Heart left ventricle (tissue), 13 donors: ENCODE measurements around the gene LEMD1.

Source experiments
- POLR2A ChIP-seq, 2 donors: fragments of 450-650 bp; IDR thresholded peaks; one replicate each; pipeline ENCODE4 v1.6.1; 2017; ENCODE audit warnings: antibody characterized with exemption in 2 of 2, mild to moderate bottlenecking in 2 of 2, moderate library complexity in 2 of 2
- TF ChIP-seq, protein P1 (sequence below), 12 donors: fragments of 200-600 bp; sonication (generic) in 4 of 12; IDR thresholded peaks; one replicate each; pipeline versions ENCODE4 v1.5.0 to v1.8.0; 2018 to 2022; ENCODE audit warnings: antibody characterized with exemption in 12 of 12, mild to moderate bottlenecking in 5 of 12
- donor health status: ischemic (EF 13 %, LVEDD 7.1; RV severe dilation, severe dysfunction).
- donor health status: DM: no; HTN: yes; CAD: no.
- donor health status: DM: no; HTN: no; CAD: no.
- donor health status: ischemic (EF 25% LVEDD 6.9; RV normal size, moderate dysfunction).
- donor health status: ischemic (EF 25% LVEDD 5.7; RV mildly dilated, moderate dysfunction).
- donor health status: ischemic (EF 35%, LVEDD 5.7; RV mildly dilated, moderate dysfunction).
- donor health status: nonischemic (EF 11% LVEDD 7.7; RV severe dilation, severe dysfunction).
- donor health status: DM: yes; HTN: yes; CAD: no.
- donor health status: PGD.
- donor health status: ischemic (EF 29% LVEDD 5.4; RV normal size, mild dysfunction).
- donor health status: nonischemic (EF 23%, LVEDD 6.1; RV moderate dilation, normal function).

- no peak for TF ChIP-seq POLR2A (IDR thresholded peaks at IDR 0.05)
- TF ChIP-seq, protein P1, sequence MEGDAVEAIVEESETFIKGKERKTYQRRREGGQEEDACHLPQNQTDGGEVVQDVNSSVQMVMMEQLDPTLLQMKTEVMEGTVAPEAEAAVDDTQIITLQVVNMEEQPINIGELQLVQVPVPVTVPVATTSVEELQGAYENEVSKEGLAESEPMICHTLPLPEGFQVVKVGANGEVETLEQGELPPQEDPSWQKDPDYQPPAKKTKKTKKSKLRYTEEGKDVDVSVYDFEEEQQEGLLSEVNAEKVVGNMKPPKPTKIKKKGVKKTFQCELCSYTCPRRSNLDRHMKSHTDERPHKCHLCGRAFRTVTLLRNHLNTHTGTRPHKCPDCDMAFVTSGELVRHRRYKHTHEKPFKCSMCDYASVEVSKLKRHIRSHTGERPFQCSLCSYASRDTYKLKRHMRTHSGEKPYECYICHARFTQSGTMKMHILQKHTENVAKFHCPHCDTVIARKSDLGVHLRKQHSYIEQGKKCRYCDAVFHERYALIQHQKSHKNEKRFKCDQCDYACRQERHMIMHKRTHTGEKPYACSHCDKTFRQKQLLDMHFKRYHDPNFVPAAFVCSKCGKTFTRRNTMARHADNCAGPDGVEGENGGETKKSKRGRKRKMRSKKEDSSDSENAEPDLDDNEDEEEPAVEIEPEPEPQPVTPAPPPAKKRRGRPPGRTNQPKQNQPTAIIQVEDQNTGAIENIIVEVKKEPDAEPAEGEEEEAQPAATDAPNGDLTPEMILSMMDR (IDR thresholded peaks at IDR 0.05) = no peak
Measured at GRCh38 chr1:205337481-205337880, 84.4 kb downstream of the LEMD1 start.
